GM18517 (cell line): Measurements from ENCODE around the gene SNRNP200.
A peak's percentile ranks its signal among the peaks of the same experiment; 100 is the strongest.
"Not testable (repeated sequence)": the region's sequence is repeated elsewhere in the genome, so short reads cannot be mapped to it uniquely, and the experiment has no call there.

Experiments used
- ATAC-seq: cut with Tn5 transposase; IDR thresholded peaks from one replicate; pipeline ENCODE4 v1.9.1; 2021; ENCODE audit warnings: mild to moderate bottlenecking, moderate library complexity; ENCODE audit not compliant: unreplicated experiment

SNRNP200 gene

DNA sequence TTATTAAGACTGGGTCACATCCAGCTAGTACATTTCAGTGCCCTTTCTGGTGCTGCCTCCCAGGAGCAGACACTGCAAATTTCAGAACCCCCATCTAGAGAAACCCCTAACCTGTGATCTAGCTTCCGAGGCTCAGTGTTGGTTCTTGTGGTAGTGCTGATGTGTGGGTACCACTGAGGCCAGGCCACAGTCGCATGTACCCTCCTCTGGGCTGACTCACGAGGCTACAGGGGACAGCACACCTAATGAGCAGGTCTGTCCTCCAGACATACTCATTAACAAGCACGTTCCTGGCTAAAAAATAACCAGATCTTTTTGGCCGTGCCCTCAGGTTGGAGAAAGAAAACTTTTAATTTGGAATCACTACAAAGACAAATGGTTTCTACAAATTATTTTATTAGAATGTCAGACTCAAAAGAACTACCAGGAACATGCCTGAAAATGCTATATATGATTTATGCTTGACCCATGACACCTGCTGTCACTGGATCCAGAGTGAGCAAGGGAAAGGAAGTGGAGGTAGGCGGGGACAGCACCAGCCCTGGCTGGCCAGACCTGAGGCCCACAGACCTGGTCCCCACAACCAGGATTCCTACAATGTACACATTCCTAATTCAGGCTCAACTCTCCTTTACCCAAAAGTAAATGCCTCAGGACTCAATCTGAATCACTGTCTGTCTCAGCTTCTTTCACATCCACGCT is 30.8 kb downstream of the SNRNP200 start:
- no peak for ATAC-seq

DNA sequence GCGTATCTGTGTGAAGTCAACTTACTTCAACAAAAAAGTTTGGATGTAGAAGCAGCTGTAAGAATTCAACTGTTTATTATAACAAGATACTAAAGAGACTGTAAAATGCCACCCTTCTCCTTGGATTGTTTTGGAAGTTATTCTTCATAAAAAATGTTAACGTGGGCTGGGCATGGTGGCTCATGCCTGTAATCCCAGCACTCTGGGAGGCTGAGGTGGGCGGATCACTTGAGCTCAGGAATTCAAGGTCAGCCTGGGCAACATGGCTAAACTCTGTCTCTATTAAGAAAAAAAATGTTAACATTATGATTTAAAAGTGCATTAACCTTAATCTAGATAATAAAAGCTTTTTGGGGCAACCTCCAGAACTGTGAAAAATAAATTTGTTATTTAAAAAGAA is 31.6 kb downstream of the SNRNP200 start:
- no peak for ATAC-seq

DNA sequence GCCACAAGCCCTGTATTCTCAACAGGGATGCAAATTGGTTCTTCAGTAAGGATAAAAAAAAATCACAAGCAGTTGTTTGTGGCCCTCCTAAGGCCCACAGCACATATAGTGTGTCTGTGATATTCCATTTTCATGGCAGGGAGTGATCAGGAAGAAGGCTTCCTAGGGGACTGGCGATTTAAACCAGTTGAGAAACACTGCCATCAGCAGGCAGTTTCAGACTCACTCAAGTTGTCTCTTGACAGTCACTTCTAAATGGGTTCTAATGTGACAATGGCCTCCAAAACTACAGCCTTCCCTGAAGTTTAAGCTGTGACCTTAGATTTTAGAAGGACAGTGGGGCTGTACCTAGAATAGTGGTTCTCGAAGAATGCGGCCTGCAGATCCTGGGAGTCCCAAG is 33.4 kb downstream of the SNRNP200 start:
- no peak for ATAC-seq

DNA sequence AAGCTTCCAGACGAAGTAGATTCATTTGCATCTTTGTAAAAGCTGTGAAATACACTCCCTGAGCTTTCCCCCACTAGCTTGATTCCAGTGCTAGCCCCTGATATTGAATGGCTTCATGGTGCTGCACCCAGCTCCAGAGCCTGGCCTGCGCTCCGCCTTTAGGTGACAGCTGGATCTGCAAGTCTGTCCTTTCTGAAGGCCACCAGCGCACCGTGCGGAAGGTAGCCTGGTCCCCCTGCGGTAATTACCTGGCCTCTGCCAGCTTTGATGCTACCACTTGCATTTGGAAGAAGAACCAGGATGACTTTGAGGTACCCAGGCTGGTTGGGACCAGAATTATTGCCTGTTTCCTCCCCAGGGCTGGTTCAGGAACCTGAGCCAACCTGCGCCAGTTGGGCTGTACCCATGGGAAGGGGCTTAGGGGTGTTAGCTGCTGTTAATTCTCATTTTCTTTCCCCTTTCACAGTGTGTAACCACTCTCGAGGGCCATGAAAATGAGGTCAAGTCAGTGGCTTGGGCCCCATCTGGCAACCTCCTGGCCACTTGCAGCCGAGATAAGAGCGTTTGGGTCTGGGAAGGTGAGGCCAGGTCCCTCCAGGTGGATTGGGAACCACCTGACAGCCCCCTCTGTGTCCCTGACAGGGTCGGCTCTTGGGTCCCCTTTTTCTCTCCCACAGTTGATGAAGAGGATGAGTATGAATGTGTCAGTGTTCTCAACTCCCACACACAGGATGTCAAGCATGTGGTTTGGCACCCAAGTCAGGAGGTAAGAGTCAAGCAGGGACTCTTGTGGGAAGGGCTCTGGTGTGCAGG is 38.0 kb downstream of the SNRNP200 start:
- ATAC-seq: no peak

DNA sequence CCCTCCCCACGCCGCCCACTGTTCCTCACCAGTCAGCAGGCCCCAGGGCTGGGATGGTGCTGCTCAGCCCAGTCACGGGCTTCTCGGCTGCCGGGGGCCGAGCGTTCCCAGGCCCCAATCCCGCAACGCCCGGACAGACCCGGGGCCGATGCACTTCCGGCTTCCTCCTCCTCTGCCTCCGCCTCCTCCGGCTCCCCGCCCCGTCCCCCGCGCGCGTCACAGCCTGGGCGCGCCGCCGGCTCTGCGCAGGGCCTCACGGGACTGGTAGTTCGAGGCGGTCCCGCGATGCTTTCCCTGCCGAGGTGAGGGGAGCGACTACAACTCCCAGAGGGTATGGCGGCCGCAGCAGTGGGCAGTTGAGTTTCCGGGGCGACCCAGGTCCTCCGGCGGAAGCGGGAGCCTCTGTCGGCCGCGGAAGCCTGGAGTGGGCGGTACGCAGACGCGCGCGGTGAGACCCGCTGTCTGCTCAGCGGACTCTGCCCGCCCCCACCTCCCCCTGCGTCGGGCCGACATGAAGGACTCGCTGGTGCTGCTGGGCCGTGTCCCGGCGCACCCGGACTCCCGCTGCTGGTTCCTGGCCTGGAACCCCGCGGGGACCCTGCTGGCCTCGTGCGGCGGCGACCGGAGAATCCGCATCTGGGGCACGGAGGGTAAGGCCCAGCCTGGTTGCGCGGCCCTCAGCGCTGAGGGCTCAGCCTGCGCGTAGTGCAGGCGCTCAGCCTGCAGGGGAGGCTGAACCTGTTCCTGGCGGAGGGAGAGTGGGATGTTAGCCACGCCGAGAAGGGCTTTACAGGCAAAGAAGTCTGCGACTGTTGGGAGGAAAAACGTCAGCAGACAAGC is 39.3 kb downstream of the SNRNP200 start, which contains the start of the genes CIAO1 and TMEM127:
Gene CIAO1 (plus strand): TSS at position 386 of the 840 bp plus-strand sequence. CDS start 126 bp downstream, at position 512.
Gene TMEM127 (minus strand): TSS at position 158 of the 840 bp plus-strand sequence. CDS start 616 bp downstream, outside the sequence.
- peak; percentile 87 for ATAC-seq

DNA sequence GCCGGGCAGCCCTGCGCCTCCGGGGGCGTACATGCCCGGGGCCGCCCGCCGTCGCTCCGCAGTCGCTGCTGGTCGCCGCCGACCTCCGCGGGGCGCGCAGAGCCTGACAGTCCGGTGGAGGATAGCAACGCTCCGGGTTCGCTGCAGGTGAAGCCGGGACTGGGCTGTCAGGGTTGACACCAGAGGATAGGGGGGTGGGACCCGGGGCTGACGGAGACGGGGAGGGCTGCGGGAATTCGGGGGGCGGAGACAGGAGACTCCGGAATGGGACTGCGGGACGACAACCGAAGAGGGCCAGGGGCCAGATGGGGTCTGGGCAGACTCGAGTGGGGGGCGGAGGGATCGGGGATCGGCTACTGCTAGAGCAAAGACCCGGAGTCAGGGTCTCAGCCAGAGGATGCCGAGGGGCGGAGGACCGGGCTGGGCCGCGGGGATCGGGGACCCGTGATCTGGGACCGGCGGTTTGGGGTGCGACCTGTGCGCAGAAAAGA is 40.0 kb downstream of the SNRNP200 start:
- ATAC-seq: peak; percentile 8

DNA sequence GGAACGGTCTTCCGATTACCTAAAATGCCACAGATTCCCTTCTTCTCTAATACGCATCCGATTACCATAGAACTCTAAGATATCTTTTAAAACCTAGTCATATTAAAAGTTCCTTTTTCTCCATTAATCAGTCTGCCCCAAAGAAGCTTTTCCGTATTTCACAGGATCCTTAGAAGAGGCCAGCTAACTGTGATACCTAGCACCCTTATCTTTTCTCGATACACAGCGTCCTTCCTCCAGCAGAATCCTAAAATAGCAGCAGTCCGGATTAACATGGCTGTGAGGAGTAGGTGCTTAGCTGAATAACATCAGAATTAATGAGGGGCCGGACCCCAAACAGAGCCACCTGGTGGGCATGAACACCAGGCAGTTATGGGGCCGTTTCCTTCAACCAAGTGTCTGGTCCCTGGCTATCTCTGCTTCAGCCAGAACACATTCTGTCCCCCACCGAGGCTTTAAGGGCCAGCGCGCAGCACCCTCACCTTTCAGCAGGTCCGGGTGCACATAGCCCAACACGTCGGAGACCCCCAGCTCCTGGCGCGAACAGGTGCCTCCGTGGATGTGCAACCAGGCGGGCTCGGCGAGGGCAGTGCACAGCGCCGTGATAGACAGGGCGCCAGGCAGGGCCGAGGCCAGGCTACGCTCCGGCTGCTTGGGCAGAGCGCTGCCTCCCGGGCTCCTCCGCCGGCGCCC is 40.5 kb downstream of the SNRNP200 start:
- ATAC-seq: no peak

DNA sequence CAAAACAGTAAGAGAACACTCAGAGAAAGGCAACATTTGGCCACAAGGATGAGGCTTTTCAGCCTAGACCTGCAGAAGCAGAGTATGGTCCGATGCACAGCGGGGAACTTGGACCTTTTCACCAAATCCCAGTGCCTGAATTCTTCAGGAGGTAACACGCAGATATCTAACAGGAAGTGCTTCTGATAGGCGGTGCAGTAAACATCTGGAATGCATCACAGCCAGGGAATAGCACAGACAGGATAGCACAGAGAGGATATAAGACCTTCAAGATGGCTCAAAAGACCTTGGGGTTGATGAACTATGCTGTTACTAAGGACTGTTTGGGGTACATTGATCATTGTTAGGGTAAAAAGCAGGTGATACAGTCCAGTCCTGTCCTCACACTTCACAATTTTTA is 41.3 kb downstream of the SNRNP200 start:
- no peak for ATAC-seq

DNA sequence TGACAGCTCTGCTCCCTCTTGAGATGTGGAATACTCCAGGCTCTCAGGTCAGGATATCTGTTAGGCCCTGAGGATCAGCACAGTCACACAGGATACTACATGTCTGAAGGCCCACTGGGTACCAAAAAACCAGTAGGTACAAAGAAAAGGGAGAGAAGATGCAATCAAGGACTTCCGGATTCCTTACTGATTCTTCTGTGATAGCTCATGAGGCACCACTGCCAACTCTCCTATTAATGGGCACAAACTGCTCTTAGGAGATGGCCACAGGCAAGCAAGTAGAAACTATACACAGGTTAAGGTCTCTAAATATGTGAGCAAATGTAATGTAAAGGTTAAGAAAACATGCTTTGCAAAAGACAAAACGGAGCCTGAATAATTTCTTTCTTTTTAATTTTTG is 43.0 kb downstream of the SNRNP200 start:
- no peak for ATAC-seq

DNA sequence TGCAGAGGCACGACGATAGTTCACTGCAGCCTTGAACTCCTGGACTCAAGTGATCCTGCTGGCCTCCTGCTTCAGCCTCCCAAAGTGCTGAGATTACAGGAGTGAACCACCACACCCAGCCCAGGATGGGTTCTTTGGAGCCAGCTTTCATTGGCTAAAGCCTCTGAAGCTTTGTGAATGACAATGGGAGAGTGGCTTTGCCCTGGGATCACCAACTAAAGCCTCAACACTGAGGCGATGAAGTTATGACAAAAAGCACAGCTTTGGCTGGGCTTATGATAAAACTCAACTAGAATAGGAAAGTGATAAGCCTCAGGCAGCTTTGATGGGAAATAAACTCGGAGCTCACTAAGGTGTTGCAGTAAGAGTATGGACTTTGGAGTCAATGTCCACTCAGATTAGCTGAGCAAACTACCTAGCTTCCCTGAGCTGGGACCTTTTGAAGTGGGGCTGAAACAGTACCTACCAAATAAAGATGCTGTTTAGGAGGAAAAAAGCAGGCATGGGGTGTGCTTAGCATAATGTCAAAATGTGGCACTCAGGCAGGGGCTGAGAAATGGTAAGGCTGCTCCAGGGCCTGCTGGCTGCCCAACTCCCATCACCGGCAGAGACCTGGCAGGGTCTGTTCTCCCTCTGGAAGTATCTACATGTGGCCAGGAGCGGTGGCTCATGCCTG is 43.9 kb downstream of the SNRNP200 start:
- ATAC-seq: no peak

DNA sequence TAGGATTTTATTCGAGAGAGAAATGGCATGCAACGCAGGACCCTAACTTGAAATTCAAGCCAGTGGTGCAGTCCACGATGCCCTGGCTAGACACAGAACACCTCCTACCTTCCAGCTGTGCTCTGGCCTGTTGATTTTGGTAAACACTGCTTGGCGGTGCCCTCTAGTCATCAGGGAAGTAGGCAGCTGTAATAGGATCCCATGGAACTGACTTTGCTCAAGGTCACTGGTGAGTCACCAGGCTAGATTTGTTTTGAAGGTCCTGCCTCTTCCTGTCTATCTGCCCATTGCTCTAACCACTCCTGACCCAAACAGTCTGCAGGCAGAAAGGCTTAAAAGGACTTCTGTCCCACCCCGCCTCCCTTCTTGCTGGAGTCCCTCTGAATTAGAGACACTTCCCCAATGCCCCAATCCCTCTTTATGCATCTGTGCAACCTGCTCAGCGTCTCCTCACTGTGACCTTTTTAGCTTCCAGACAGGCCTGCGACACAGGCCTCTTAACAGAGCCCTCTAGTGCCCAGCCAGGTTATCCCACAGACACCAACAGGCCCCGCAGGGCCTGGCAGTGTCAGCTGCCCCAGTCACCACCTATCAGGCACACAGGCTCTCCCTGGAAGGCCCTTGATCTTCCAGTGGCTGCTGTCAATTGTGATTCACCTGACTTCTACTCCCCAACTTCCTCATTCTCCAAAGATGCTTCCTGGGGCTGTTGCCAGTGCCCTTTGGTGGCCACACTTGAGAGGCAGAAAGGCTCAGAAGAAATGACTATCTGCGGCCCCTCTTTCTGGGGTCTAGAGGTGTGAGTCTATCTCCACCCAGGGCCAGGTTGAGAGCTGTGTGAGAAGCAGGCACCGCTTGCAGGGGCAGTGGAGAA is 44.7 kb downstream of the SNRNP200 start:
- ATAC-seq: no peak

DNA sequence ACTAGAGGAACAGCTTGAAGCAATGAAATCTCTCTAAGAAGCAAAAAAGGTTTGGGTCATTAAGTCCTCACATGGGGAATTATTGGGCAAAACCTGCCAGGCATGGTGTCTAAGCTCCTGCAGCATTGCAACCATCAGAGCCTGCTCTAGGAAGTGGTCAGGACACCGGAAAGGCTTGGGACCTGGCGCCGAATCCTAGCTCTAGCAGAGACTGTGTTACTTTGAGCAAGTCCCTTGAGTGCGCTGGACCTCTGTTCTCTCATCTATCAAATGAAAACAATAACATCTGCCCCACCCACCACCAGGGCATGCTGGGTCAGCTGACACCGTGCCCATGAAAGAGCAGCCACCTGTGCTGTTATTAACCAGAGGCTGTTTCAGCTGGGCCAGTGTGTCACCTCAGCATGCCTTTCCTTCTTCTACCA is 45.8 kb downstream of the SNRNP200 start:
- no peak for ATAC-seq

DNA sequence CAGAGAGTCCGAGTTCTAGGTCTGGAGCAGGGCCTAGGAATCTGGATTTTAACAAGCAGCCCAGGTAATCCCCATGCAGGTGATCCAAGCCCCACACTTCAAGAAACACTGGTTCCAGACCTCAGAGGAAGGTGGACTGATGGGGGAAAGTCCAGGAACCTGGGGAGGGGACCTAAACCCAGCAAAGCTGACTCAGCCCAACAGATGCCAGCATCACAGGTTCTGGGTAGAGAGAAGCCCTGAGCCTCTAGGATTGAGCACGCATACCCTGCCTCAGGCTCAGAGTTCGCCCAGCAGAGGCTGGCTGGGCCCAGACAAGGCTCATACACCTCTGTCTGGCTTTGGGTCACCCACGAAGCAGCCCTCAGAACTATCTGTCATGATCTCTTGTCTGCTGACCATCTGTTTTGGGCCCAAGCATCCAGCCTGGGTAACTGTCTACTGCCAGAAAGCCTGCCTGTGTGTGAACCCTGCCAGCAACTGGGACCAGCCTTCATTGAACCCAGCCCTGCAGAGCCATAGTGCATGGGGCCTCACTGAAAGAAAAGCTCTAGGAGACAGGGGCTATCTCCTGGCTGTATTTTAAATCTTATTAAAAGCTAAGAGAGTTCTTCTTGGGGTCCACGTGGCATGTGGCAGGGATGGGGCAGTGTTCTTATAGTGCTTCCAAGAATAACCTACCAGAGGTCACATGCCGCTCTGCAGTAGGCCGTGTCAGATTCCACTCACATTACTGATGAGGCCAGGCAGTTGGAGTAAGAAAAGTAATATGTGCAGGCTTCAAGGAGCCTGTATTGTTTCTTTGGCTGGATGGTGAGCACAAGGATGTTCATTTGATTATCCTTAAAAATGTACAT is 47.0 kb downstream of the SNRNP200 start:
- ATAC-seq: no peak

DNA sequence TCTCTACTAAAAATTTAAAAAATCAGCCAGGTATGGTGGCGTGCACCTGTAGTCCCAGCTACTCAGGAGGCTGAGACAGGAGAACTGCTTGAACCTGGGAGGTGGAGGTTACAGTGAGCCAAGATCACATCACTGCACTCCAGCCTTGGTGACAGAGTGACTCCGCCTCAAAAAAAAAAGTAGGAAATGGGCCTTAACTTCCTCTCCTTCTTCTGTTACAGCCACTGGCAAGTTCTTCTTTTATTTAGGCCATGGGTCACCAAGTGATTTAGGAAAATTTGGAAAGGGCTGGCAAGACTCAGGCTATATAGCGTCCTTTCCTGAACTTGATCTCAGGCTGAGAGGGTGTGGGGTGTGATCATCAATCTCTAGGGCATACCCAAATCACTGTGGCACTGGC is 47.6 kb downstream of the SNRNP200 start:
- not testable (repeated sequence) for ATAC-seq

DNA sequence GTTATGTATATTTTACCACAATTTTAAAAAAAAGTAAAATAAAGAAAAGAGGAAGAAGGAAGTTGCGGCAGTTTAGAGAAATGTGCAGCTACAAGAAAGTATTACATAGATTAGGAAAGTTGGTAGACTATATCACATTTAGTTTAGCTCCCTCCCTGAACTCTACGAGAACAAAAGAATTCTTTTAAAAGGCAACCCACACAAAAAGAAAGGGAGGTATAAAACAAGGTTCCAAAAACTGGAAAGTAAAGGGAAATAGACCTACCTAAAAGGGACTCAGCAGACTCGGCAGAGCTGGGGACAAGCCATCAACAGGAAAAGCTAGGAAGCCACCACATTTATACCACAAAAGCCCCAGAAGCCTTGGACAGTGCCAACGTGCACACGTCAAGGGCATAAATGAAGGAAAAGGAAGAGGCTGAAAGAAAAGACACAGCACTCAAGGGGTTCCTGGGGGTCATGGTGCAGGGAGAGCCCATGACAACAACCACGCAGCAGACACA is 48.7 kb downstream of the SNRNP200 start:
- ATAC-seq: no peak

DNA sequence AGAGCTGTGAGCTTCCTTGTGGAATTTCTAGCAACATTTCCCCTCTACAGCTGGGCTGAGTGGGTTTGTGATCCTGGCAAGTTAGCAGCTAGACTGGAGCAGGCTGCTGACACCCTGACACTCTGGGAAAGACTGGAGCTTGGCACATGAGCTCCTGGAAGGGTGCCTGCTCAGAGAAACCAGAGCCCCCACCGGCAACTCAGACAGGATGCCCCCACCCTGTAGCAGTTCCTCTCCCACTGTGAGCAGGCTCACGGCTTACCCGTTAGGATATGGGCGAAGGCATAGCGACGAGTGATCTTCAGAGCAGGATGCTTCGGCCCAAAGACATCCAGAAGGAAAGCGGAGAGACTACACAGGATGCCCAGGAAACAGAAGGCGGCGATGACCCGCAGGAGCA is 50.8 kb downstream of the SNRNP200 start:
- ATAC-seq: no peak

DNA sequence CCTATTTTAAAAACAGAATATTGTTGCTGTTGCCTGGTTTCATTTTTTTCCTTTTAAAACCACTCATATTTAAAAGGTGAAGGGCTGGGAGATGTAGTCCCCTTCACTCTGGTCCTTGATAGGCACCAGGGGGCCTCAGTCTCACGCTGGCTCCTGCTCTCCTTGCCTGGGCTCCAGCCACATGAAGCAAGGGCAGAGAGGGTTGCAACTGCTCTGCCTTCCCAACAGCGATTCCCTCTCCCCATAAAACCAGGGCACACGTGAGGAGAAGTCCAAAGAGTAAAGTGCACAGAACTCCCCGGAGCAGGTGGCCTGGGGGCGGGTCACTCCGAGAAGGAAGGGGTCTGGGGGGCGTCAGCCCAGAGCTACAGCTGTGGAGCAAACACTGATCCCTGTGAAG is 52.3 kb downstream of the SNRNP200 start:
- ATAC-seq: no peak

DNA sequence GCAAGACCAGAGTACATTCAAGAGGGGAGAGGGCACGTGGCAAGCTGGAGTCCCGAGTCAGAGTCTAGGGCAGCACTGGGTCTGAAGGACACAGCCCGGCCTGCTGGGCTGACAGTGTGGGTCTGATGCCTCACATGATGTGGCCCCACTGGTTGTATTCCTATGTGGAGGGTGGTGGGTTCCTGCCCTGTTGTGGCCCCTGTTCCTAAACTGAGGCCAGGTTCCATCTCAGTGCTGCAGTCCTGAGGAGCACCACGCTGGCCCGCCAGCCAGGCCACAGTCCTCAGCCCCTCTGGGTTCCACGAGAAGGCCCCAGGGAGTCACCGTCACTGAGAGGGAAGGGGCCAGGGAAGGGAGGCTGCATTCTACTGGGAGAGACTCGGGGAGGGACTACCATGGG is 52.8 kb downstream of the SNRNP200 start:
- ATAC-seq: no peak
